Calu3 (cell line): Measurements from ENCODE around the gene CAMKV. TPM values are rescaled to one million over a fixed set of nuclear protein-coding genes. Genes with fewer than 3 reads are reported as not detected.

Source experiments
- BruUV-seq: library from RNA; stranded (reverse); fragments of 400-500 nt; replicated peaks from 2 replicates; lab custom pipeline; 2021; lab: Mats Ljungman, UMichigan
- CTCF ChIA-PET: fragments of 300-600 bp; sonication (Branson Sonifier 250); formaldehyde crosslinking; loops from one replicate; lab custom pipeline; 2022; ENCODE audit warnings: antibody characterized with exemption; lab: Charles Lee
- DNase-seq: peaks from one replicate; pipeline ENCODE4 v3.0.0; 2022
- H3K27ac Mint-ChIP-seq: one replicate; pipeline ENCODE4 v1.8.0; 2022; ENCODE audit warnings: mixed read lengths; ENCODE audit not compliant: unreplicated experiment
- H3K27me3 Mint-ChIP-seq: one replicate; pipeline ENCODE4 v1.8.0; 2022; ENCODE audit warnings: mixed read lengths; ENCODE audit not compliant: unreplicated experiment
- H3K36me3 Mint-ChIP-seq: one replicate; pipeline ENCODE4 v1.8.0; 2022; ENCODE audit warnings: mild to moderate bottlenecking, moderate library complexity, mixed read lengths; ENCODE audit not compliant: insufficient read depth, unreplicated experiment
- H3K4me1 Mint-ChIP-seq: one replicate; pipeline ENCODE4 v1.8.0; 2022; ENCODE audit warnings: mild to moderate bottlenecking, low read depth, mixed read lengths; ENCODE audit not compliant: unreplicated experiment
- H3K4me3 Mint-ChIP-seq: one replicate; pipeline ENCODE4 v1.8.0; 2022; ENCODE audit warnings: mild to moderate bottlenecking, low read depth, moderate library complexity, mixed read lengths; ENCODE audit not compliant: unreplicated experiment
- H3K9me3 Mint-ChIP-seq: one replicate; pipeline ENCODE4 v1.8.0; 2022; ENCODE audit warnings: low read depth, mixed read lengths; ENCODE audit not compliant: unreplicated experiment
- CTCF ChIP-seq: fragments of 200-600 bp; IDR thresholded peaks from one replicate; pipeline ENCODE4 v1.8.0; 2022; ENCODE audit warnings: antibody characterized with exemption; ENCODE audit not compliant: unreplicated experiment
- intact Hi-C: fragments of 100-400 bp; cut with micrococcal nuclease; formaldehyde crosslinking; loops from one replicate; pipeline ENCODE4 v1.10.0; 2022; ENCODE audit not compliant: unreplicated experiment
- total RNA-seq: library from RNA; stranded (reverse); gene quantifications from 2 replicates; pipeline ENCODE4 v1.2.3, GENCODE V29; 2022

The CAMKV gene
- total RNA-seq, 1 experiment from 2014 or later: 0.38 TPM

GRCh38 chr3:49845694-49846093 is 24.0 kb downstream of the CAMKV start:
- no peak overlapping the region for H3K4me3 Mint-ChIP-seq
- TF ChIP-seq CTCF: no peak
- H3K36me3 Mint-ChIP-seq: peaks cover 6% of the 10 kb centered on the region
- CTCF ChIA-PET: interaction anchor here (0.5 kb wide), 1 partner anchor 54 kb away, joined by 4 read pairs; no protein-coding TSS in a partner anchor
- DNase-seq: no peak
- H3K27ac Mint-ChIP-seq: no peak overlapping the region
- intact Hi-C loops: no loop called here
- no peaks in the 10 kb centered on the region for H3K9me3 Mint-ChIP-seq
- H3K4me1 Mint-ChIP-seq: peaks cover 9% of the 10 kb centered on the region
- BruUV-seq: no TSS peak
- no peaks in the 10 kb centered on the region for H3K27me3 Mint-ChIP-seq

- Mint-ChIP-seq H3K4me3 (no peak overlapping the region), H3K4me1 (peaks cover 9% of the 10 kb centered on the region), H3K27ac (no peak overlapping the region), H3K9me3 (no peaks in the 10 kb centered on the region), H3K27me3 (no peaks in the 10 kb centered on the region), H3K36me3 (peaks cover 6% of the 10 kb centered on the region)
- no TSS peak for BruUV-seq
- DNase-seq: no peak
- intact Hi-C loops: no loop called here
- CTCF ChIA-PET: no interaction called here
- no peak for TF ChIP-seq CTCF
Measured at GRCh38 chr3:49844464-49845183, 25.1 kb downstream of the CAMKV start.

- no peak for TF ChIP-seq CTCF
- H3K9me3 Mint-ChIP-seq: no peaks in the 10 kb centered on the region
- no peaks in the 10 kb centered on the region for H3K27me3 Mint-ChIP-seq
- no peak overlapping the region for H3K4me3 Mint-ChIP-seq
- no peak for DNase-seq
- intact Hi-C loops: no loop called here
- peaks cover 12% of the 10 kb centered on the region for H3K36me3 Mint-ChIP-seq
- H3K27ac Mint-ChIP-seq: no peak overlapping the region
- CTCF ChIA-PET: no interaction called here
- no TSS peak for BruUV-seq
- H3K4me1 Mint-ChIP-seq: peaks cover 9% of the 10 kb centered on the region
Measured at GRCh38 chr3:49842843-49843517, 26.7 kb downstream of the CAMKV start.

GRCh38 chr3:49841806-49842205 is 27.9 kb downstream of the CAMKV start:
- Mint-ChIP-seq H3K27me3 (no peaks in the 10 kb centered on the region), H3K4me3 (no peak overlapping the region), H3K36me3 (peaks cover 7% of the 10 kb centered on the region), H3K9me3 (no peaks in the 10 kb centered on the region), H3K4me1 (peaks cover 9% of the 10 kb centered on the region), H3K27ac (no peak overlapping the region)
- CTCF ChIA-PET: interaction anchor here (0.6 kb wide), 1 partner anchor 64 kb away, joined by 3 read pairs; no protein-coding TSS in a partner anchor
- BruUV-seq: no TSS peak
- no peak for DNase-seq
- TF ChIP-seq CTCF: no peak
- intact Hi-C loops: no loop called here
